ENCODE results near the gene RPS6KA4. TPM values are rescaled to one million over a fixed set of nuclear protein-coding genes. Genes with fewer than 3 reads are reported as not detected.

The RPS6KA4 gene
- polyA plus RNA-seq, 1 of the 3 experiments (the other 2 are of a cell fraction), result 43.4 TPM

GRCh38 chr11:64385945-64386704 lies 27.2 kb downstream of the RPS6KA4 start:
- Histone ChIP-seq H3K9me2 (no peaks in the 10 kb centered on the region), H3K9ac (no peak overlapping the region), H3K9me3 (no peaks in the 10 kb centered on the region), H3K4me1 (ENCODE audit: control insufficient read depth in 1 of 2, insufficient read depth in 2 of 2, low read depth in 1 of 2, low read length in 1 of 2) (no peaks in the 10 kb centered on the region; a peak in 1 of 4 replicates), H4K20me1 (ENCODE audit: insufficient read depth) (no peaks in the 10 kb centered on the region), H3K79me2 (ENCODE audit: insufficient read depth) (no peaks in the 10 kb centered on the region), H3K36me3 (replicated peaks in 1 of 2; ENCODE audit: control insufficient read depth in 1 of 2, insufficient read depth in 2 of 2, low read length in 1 of 2) (no peaks in the 10 kb centered on the region), H2AFZ (ENCODE audit: low read depth) (no peak overlapping the region), H3F3A (replicated peaks; ENCODE audit: insufficient read depth) (no peaks in the 10 kb centered on the region), H3K4me3 (ENCODE audit: low read depth in 2 of 2, low read length in 1 of 2) (no peak overlapping the region), H3K27me3 (ENCODE audit: insufficient read depth) (no peaks in the 10 kb centered on the region; the same call in 1 of the 2 replicates), H3K27ac (ENCODE audit: low read depth in 2 of 2, low read length in 1 of 2) (no peak overlapping the region), H3K4me2 (no peak overlapping the region)
- ChIA-PET CTCF (interaction anchor here (0.7 to 2.1 kb wide), 3 partner anchors 14 to 103 kb away, joined by 3 to 11 read pairs (median 3); no protein-coding TSS in a partner anchor), POLR2A (no interaction called here)
- TF ChIP-seq TCF12 (IDR thresholded peaks at IDR 0.05), result no peak
- no peak for DNase-seq
- WGBS (ENCODE audit: low lambda C conversion rate), result 75% methylated on average over 11 of the region's 11 CpGs

GRCh38 chr11:64387916-64388315 lies 29.0 kb downstream of the RPS6KA4 start:
- DNase-seq, result no peak
- no peak for TF ChIP-seq ELF1 (IDR thresholded peaks at IDR 0.05)
- TF ChIP-seq MEF2A (IDR thresholded peaks at IDR 0.05; ENCODE audit: borderline replicate concordance, low read depth), result no peak
- no peak for TF ChIP-seq SIN3A (IDR thresholded peaks at IDR 0.05; ENCODE audit: borderline replicate concordance, low read depth, low read length)
- no peak for TF ChIP-seq FOXJ3 (CRISPR knock-in tag; IDR thresholded peaks at IDR 0.05)
- no peak for TF ChIP-seq REST (IDR thresholded peaks at IDR 0.05; ENCODE audit: low read depth, low read length)
- TF ChIP-seq PBX3 (IDR thresholded peaks at IDR 0.05), result no peak
- TF ChIP-seq USF1 (IDR thresholded peaks at IDR 0.05; ENCODE audit: borderline replicate concordance, low read depth), result no peak
- TF ChIP-seq MXI1 (IDR thresholded peaks at IDR 0.05; ENCODE audit: low read depth, low read length), result no peak
- no peak for TF ChIP-seq RXRA (IDR thresholded peaks at IDR 0.05; ENCODE audit: borderline replicate concordance, low read depth)
- no peak for TF ChIP-seq NFIC (IDR thresholded peaks at IDR 0.05; ENCODE audit: borderline replicate concordance)
- TF ChIP-seq RAD21 (IDR thresholded peaks at IDR 0.05; ENCODE audit: low read length), result no peak
- TF ChIP-seq TCF12 (IDR thresholded peaks at IDR 0.05), result no peak
- TF ChIP-seq EZH2phosphoT487 (IDR thresholded peaks at IDR 0.05; ENCODE audit: borderline replicate concordance, low read depth), result no peak
- TF ChIP-seq FOSL2 (IDR thresholded peaks at IDR 0.05; ENCODE audit: borderline replicate concordance, low read depth), result no peak
- TF ChIP-seq USF2 (IDR thresholded peaks at IDR 0.05; ENCODE audit: borderline replicate concordance, low read depth, low read length), result no peak
- no peak for TF ChIP-seq NRF1 (IDR thresholded peaks at IDR 0.05; ENCODE audit: low read depth, low read length)
- no peak for TF ChIP-seq POLR2AphosphoS5 (IDR thresholded peaks at IDR 0.05; ENCODE audit: low read depth, low read length)
- no peak for TF ChIP-seq EP300 (IDR thresholded peaks at IDR 0.05; ENCODE audit: borderline replicate concordance in 1 of 2, low read depth in 1 of 2, low read length in 1 of 2)
- TF ChIP-seq SMC3 (IDR thresholded peaks at IDR 0.05; ENCODE audit: low read depth, low read length), result no peak
- no peak overlapping the region for H3K27ac ChIP-seq (ENCODE audit: low read depth in 2 of 2, low read length in 1 of 2)
- ChIA-PET CTCF (no interaction called here), POLR2A (no interaction called here)
- H3K79me2 ChIP-seq (ENCODE audit: insufficient read depth), result no peaks in the 10 kb centered on the region
- H3K4me1 ChIP-seq (ENCODE audit: control insufficient read depth in 1 of 2, insufficient read depth in 2 of 2, low read depth in 1 of 2, low read length in 1 of 2), result no peaks in the 10 kb centered on the region; a peak in 1 of 4 replicates
- H3K27me3 ChIP-seq (ENCODE audit: insufficient read depth), result no peaks in the 10 kb centered on the region; the same call in 1 of the 2 replicates
- H3K4me2 ChIP-seq, result no peak overlapping the region
- no peaks in the 10 kb centered on the region for H3K9me3 ChIP-seq
- no peaks in the 10 kb centered on the region for H4K20me1 ChIP-seq (ENCODE audit: insufficient read depth)
- no peak overlapping the region for H3K4me3 ChIP-seq (ENCODE audit: low read depth in 2 of 2, low read length in 1 of 2)
- H3K9ac ChIP-seq, result no peak overlapping the region
- H3K36me3 ChIP-seq (replicated peaks in 1 of 2; ENCODE audit: control insufficient read depth in 1 of 2, insufficient read depth in 2 of 2, low read length in 1 of 2), result no peaks in the 10 kb centered on the region
- H2AFZ ChIP-seq (ENCODE audit: low read depth), result no peak overlapping the region
- no peaks in the 10 kb centered on the region for H3F3A ChIP-seq (replicated peaks; ENCODE audit: insufficient read depth)
- H3K9me2 ChIP-seq, result no peaks in the 10 kb centered on the region

All from SK-N-SH (cell line).